Neural cell (in vitro differentiated cells): ENCODE results near the gene PMEPA1. TPM values are rescaled to one million over a fixed set of nuclear protein-coding genes. Genes with fewer than 3 reads are reported as not detected.

Source experiments
- H2AFZ ChIP-seq: fragments of 200-600, 300-800 bp; sonication (generic), shearing (Covaris generic); 2 replicates; pipeline ENCODE4 v1.6.0; 2014; ENCODE audit warnings: low read depth, mild to moderate bottlenecking, antibody characterized with exemption, low read length, moderate library complexity
- H3F3A ChIP-seq: fragments of 200-600 bp; shearing (Covaris generic); 2 replicates; pipeline ENCODE4 v1.6.1; 2016; ENCODE audit warnings: mild to moderate bottlenecking, moderate library complexity, mixed read lengths, antibody characterized with exemption, low read length; ENCODE audit not compliant: insufficient read depth, poor library complexity, severe bottlenecking
- H3K27ac ChIP-seq: fragments of 200-600, 300-800 bp; sonication (generic), shearing (Covaris generic); 2 replicates; pipeline ENCODE4 v1.5.1; 2014; ENCODE audit warnings: mild to moderate bottlenecking, low read length, moderate library complexity
- H3K27me3 ChIP-seq: fragments of 300-800, 200-600 bp; sonication (generic), shearing (Covaris generic); 2 replicates; pipeline ENCODE4 v1.6.0; 2014; ENCODE audit warnings: mild to moderate bottlenecking, low read depth, low read length, moderate library complexity; ENCODE audit not compliant: insufficient read depth
- H3K36me3 ChIP-seq: fragments of 300-800, 200-600 bp; sonication (generic), shearing (Covaris generic); 2 replicates; pipeline ENCODE4 v1.5.1; 2014; ENCODE audit warnings: mild to moderate bottlenecking, antibody characterized with exemption, low read length, moderate library complexity; ENCODE audit not compliant: insufficient read depth
- H3K4me2 ChIP-seq: fragments of 300-800, 200-600 bp; sonication (generic), shearing (Covaris generic); 2 replicates; pipeline ENCODE4 v1.6.0; 2014; ENCODE audit warnings: mild to moderate bottlenecking, low read length
- H3K4me3 ChIP-seq: fragments of 300-800, 200-600 bp; sonication (generic), shearing (Covaris generic); 2 replicates; pipeline ENCODE4 v1.5.1; 2014; ENCODE audit warnings: mild to moderate bottlenecking, low read length, moderate library complexity
- H3K79me2 ChIP-seq: fragments of 200-600 bp; shearing (Covaris generic); replicated peaks from 2 replicates; pipeline ENCODE4 v1.6.0; 2014; ENCODE audit warnings: mild to moderate bottlenecking, low read length, moderate library complexity; ENCODE audit not compliant: insufficient read depth
- H3K9ac ChIP-seq: fragments of 300-800, 200-600 bp; sonication (generic), shearing (Covaris generic); 2 replicates; pipeline ENCODE4 v1.6.1; 2016; ENCODE audit warnings: mild to moderate bottlenecking, low read length, mixed read lengths
- H3K9me2 ChIP-seq: fragments of 200-600 bp; shearing (Covaris generic); 2 replicates; pipeline ENCODE4 v1.6.1; 2016; ENCODE audit warnings: mild to moderate bottlenecking, low read length, mixed read lengths; ENCODE audit not compliant: insufficient read depth
- H3K9me3 ChIP-seq: fragments of 200-600, 300-800 bp; sonication (generic), shearing (Covaris generic); 2 replicates; pipeline ENCODE4 v1.6.1; 2016; ENCODE audit warnings: mild to moderate bottlenecking, mixed run types, low read length, moderate library complexity, mixed read lengths
- H4K20me1 ChIP-seq: fragments of 200-600 bp; shearing (Covaris generic); 2 replicates; pipeline ENCODE4 v1.6.1; 2016; ENCODE audit warnings: mild to moderate bottlenecking, mixed run types; ENCODE audit not compliant: insufficient read depth
- CTCF ChIP-seq: fragments of 450-650 bp; IDR thresholded peaks from 2 replicates; pipeline ENCODE4 v1.5.1; 2014; ENCODE audit warnings: antibody characterized with exemption, mild to moderate bottlenecking, moderate library complexity; ENCODE audit not compliant: poor library complexity, severe bottlenecking
- EP300 ChIP-seq: fragments of 450-650 bp; conservative IDR thresholded peaks from 2 replicates; pipeline ENCODE4 v1.6.1; 2014; ENCODE audit warnings: antibody characterized with exemption, mild to moderate bottlenecking, moderate library complexity; ENCODE audit not compliant: poor library complexity, severe bottlenecking
- EZH2 ChIP-seq: fragments of 200-600, 300-800 bp; shearing (Covaris generic), sonication (generic); IDR thresholded peaks from 2 replicates; pipeline ENCODE4 v1.6.1; 2014; ENCODE audit warnings: antibody characterized with exemption, low read length, borderline replicate concordance, mild to moderate bottlenecking; ENCODE audit not compliant: insufficient read depth, poor library complexity, severe bottlenecking
- MXI1 ChIP-seq: fragments of 450-650 bp; conservative IDR thresholded peaks from 2 replicates; pipeline ENCODE4 v1.6.1; 2014; ENCODE audit warnings: antibody characterized with exemption, mild to moderate bottlenecking; ENCODE audit not compliant: poor library complexity, severe bottlenecking
- POLR2AphosphoS5 ChIP-seq: IDR thresholded peaks from 2 replicates; pipeline ENCODE4 v1.6.1; 2012
- RAD21 ChIP-seq: fragments of 450-650 bp; conservative IDR thresholded peaks from 2 replicates; pipeline ENCODE4 v1.6.1; 2014; ENCODE audit warnings: antibody characterized with exemption, mild to moderate bottlenecking, moderate library complexity
- REST ChIP-seq: IDR thresholded peaks from 2 replicates; pipeline ENCODE4 v1.6.1; 2012; ENCODE audit warnings: borderline replicate concordance
- SMC3 ChIP-seq: fragments of 450-650 bp; conservative IDR thresholded peaks from 2 replicates; pipeline ENCODE4 v1.6.1; 2014; ENCODE audit warnings: antibody characterized with exemption, mild to moderate bottlenecking, moderate library complexity; ENCODE audit not compliant: poor library complexity
- TAF1 ChIP-seq: IDR thresholded peaks from 2 replicates; pipeline ENCODE4 v1.6.1; 2012; ENCODE audit warnings: low read depth
- polyA plus RNA-seq: library from polyadenylated mRNA; depleted of rRNA; stranded (reverse); fragments of >200 nt; gene quantifications from 2 replicates; pipeline ENCODE4 v1.2.3, GENCODE V29; 2014

PMEPA1 gene
- polyA plus RNA-seq, 1 donor from 2014 or later: 5.0 TPM

- Histone ChIP-seq H2AFZ (no peak overlapping the region), H3K4me3 (no peak overlapping the region), H3K79me2 (peaks cover 20% of the 10 kb centered on the region), H3K9ac (no peak overlapping the region), H3K9me3 (no peaks in the 10 kb centered on the region), H4K20me1 (no peaks in the 10 kb centered on the region), H3K27ac (no peak overlapping the region), H3K9me2 (no peaks in the 10 kb centered on the region), H3K4me2 (no peak overlapping the region), H3K36me3 (no peaks in the 10 kb centered on the region), H3F3A (no peaks in the 10 kb centered on the region), H3K27me3 (no peaks in the 10 kb centered on the region)
- TF ChIP-seq CTCF (no peak), TAF1 (no peak), REST (no peak), SMC3 (no peak), EZH2 (no peak), RAD21 (no peak), MXI1 (no peak), POLR2AphosphoS5 (no peak), EP300 (no peak)
These were observed 2.0 kb upstream of the PMEPA1 start for GRCh38 chr20:57711826-57712225.

- Histone ChIP-seq H3K9me2 (no peaks in the 10 kb centered on the region), H3K27me3 (no peaks in the 10 kb centered on the region), H3K79me2 (peaks cover 20% of the 10 kb centered on the region), H3K4me2 (no peak overlapping the region), H3K9me3 (no peaks in the 10 kb centered on the region), H4K20me1 (no peaks in the 10 kb centered on the region), H3F3A (no peaks in the 10 kb centered on the region), H3K4me3 (peak overlapping the region; percentile 97), H3K36me3 (no peaks in the 10 kb centered on the region), H3K9ac (no peak overlapping the region), H3K27ac (no peak overlapping the region), H2AFZ (no peak overlapping the region)
- no peak for TF ChIP-seq SMC3
- no peak for TF ChIP-seq REST
- TF ChIP-seq EZH2: no peak
- TF ChIP-seq CTCF: no peak
- TF ChIP-seq RAD21: no peak
- no peak for TF ChIP-seq TAF1
- TF ChIP-seq MXI1: no peak
- no peak for TF ChIP-seq POLR2AphosphoS5
- no peak for TF ChIP-seq EP300
These were observed 1.5 kb upstream of the PMEPA1 start for GRCh38 chr20:57711311-57711712.
